IMR-90 (cell line): ENCODE results near the gene PMM2.

ENCODE experiments used
- BHLHE40 ChIP-seq: fragments of 150-350 bp; IDR thresholded peaks from 2 replicates; pipeline ENCODE4 v1.6.1; 2016; ENCODE audit warnings: mild to moderate bottlenecking, low read depth, low read length
- CEBPB ChIP-seq: IDR thresholded peaks from 2 replicates; pipeline ENCODE4 v1.6.1; 2012; ENCODE audit warnings: low read depth, low read length, improper control_type of control experiment
- CTCF ChIP-seq: conservative IDR thresholded peaks from 2 replicates; pipeline ENCODE4 v1.5.1; 2012; ENCODE audit warnings: mild to moderate bottlenecking, low read depth, low read length, improper control_type of control experiment
- ELK1 ChIP-seq: fragments of 150-350 bp; IDR thresholded peaks from 2 replicates; pipeline ENCODE4 v1.6.1; 2016; ENCODE audit warnings: low read depth, mild to moderate bottlenecking, low read length, moderate library complexity, borderline replicate concordance
- FOS ChIP-seq: fragments of 150-350 bp; IDR thresholded peaks from 2 replicates; pipeline ENCODE4 v1.6.1; 2016; ENCODE audit warnings: low read depth, low read length
- MAFK ChIP-seq: IDR thresholded peaks from 2 replicates; pipeline ENCODE4 v1.6.1; 2012; ENCODE audit warnings: low read depth, low read length, improper control_type of control experiment
- MAZ ChIP-seq: IDR thresholded peaks from 2 replicates; pipeline ENCODE4 v1.6.1; 2012; ENCODE audit warnings: low read depth, mild to moderate bottlenecking, low read length, improper control_type of control experiment, moderate library complexity, borderline replicate concordance
- MXI1 ChIP-seq: IDR thresholded peaks from 2 replicates; pipeline ENCODE4 v1.6.1; 2012; ENCODE audit warnings: low read depth, mild to moderate bottlenecking, low read length, moderate library complexity, borderline replicate concordance
- POLR2A ChIP-seq: IDR thresholded peaks from 2 replicates; pipeline ENCODE4 v1.6.1; 2012; ENCODE audit warnings: mild to moderate bottlenecking, low read depth, low read length
- RAD21 ChIP-seq: IDR thresholded peaks from 2 replicates; pipeline ENCODE4 v1.6.1; 2012; ENCODE audit warnings: low read length, improper control_type of control experiment
- RCOR1 ChIP-seq: IDR thresholded peaks from 2 replicates; pipeline ENCODE4 v1.6.1; 2012; ENCODE audit warnings: mild to moderate bottlenecking, low read length, improper control_type of control experiment; ENCODE audit not compliant: insufficient replicate concordance
- RFX5 ChIP-seq: IDR thresholded peaks from 2 replicates; pipeline ENCODE4 v1.8.0; 2012; ENCODE audit warnings: low read depth, mild to moderate bottlenecking, low read length, moderate library complexity
- SMC3 ChIP-seq: fragments of 150-350 bp; IDR thresholded peaks from 2 replicates; pipeline ENCODE4 v1.6.1; 2016; ENCODE audit warnings: low read depth, mild to moderate bottlenecking, antibody characterized with exemption, low read length, moderate library complexity
- USF2 ChIP-seq: fragments of 150-350 bp; IDR thresholded peaks from 2 replicates; pipeline ENCODE4 v1.6.1; 2017; ENCODE audit warnings: mild to moderate bottlenecking, antibody characterized with exemption, low read length, low read depth

GRCh38 chr16:8893426-8893825, 95.8 kb downstream of the PMM2 start:
- TF ChIP-seq MXI1, result no peak
- TF ChIP-seq CTCF, result no peak
- TF ChIP-seq POLR2A, result no peak
- TF ChIP-seq CEBPB, result no peak
- TF ChIP-seq RAD21, result no peak
- no peak for TF ChIP-seq RCOR1
- no peak for TF ChIP-seq SMC3
- TF ChIP-seq MAZ, result no peak
- no peak for TF ChIP-seq ELK1
- TF ChIP-seq USF2, result no peak
- no peak for TF ChIP-seq BHLHE40
- TF ChIP-seq MAFK, result no peak
- no peak for TF ChIP-seq RFX5
- no peak for TF ChIP-seq FOS
